HEK293 (cell line): ENCODE data around the gene ADAMTS12.

ENCODE experiments used
- TF ChIP-seq, protein P1 (sequence below): fragments of 450-650 bp; formaldehyde crosslinking; optimal IDR thresholded peaks from 2 replicates; pipeline ENCODE3; 2016; ENCODE audit warnings: missing biosample characterization, mild to moderate bottlenecking, missing genetic modification characterization
- TF ChIP-seq, protein P2 (sequence below): fragments of 450-650 bp; formaldehyde crosslinking; IDR thresholded peaks from 2 replicates; pipeline ENCODE4 v1.5.1; 2016; ENCODE audit warnings: missing biosample characterization, missing genetic modification characterization
- TF ChIP-seq, protein P3 (sequence below): fragments of 450-650 bp; formaldehyde crosslinking; IDR thresholded peaks from 2 replicates; pipeline ENCODE4 v1.5.1; 2016; ENCODE audit warnings: missing biosample characterization, missing genetic modification characterization, low read depth

DNA sequence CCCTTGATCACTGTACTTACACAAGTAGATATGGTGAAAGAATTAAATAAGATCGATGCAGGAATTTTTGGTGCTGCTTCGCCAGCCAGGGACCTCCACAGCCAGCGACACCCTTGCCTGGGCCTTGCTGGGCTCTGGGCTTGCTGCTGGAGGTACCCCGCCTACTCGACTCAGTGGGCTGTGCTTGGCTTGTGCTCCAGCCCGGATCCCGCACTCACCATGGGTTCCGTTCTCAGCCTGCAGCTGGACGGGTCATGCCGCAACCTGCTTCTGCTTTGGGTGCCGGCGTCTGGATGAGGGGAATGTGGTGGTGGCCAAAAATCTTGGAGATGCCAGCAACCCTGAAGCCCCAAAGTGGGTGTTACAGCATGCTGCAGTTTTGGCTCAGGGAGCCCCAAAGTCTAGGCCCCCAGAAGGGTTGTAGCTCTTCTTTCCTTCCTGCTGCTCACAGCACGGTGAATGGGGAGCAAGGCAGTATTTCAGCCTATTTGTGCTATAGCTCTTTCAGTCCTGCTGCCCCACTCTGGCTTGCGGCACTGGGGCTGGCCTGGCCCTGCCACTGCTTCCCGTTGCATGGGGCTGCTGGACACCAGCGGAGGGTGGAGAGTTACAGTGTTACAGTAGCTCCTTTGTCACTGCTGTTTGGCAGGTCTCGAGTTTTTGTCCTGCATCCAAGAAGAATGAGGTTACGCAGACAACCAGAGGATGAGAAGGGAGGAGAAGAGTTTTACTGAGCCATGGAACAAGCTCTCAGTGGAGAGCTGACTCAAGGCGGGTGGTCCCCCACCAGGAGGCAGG, 403.0 kb downstream of the ADAMTS12 start:
- TF ChIP-seq, protein P1, sequence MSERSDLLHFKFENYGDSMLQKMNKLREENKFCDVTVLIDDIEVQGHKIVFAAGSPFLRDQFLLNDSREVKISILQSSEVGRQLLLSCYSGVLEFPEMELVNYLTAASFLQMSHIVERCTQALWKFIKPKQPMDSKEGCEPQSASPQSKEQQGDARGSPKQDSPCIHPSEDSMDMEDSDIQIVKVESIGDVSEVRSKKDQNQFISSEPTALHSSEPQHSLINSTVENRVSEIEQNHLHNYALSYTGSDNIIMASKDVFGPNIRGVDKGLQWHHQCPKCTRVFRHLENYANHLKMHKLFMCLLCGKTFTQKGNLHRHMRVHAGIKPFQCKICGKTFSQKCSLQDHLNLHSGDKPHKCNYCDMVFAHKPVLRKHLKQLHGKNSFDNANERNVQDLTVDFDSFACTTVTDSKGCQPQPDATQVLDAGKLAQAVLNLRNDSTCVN (tag by site-specific recombination): no peak
- TF ChIP-seq, protein P2, sequence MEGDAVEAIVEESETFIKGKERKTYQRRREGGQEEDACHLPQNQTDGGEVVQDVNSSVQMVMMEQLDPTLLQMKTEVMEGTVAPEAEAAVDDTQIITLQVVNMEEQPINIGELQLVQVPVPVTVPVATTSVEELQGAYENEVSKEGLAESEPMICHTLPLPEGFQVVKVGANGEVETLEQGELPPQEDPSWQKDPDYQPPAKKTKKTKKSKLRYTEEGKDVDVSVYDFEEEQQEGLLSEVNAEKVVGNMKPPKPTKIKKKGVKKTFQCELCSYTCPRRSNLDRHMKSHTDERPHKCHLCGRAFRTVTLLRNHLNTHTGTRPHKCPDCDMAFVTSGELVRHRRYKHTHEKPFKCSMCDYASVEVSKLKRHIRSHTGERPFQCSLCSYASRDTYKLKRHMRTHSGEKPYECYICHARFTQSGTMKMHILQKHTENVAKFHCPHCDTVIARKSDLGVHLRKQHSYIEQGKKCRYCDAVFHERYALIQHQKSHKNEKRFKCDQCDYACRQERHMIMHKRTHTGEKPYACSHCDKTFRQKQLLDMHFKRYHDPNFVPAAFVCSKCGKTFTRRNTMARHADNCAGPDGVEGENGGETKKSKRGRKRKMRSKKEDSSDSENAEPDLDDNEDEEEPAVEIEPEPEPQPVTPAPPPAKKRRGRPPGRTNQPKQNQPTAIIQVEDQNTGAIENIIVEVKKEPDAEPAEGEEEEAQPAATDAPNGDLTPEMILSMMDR (tag by site-specific recombination): no peak
- TF ChIP-seq, protein P3, sequence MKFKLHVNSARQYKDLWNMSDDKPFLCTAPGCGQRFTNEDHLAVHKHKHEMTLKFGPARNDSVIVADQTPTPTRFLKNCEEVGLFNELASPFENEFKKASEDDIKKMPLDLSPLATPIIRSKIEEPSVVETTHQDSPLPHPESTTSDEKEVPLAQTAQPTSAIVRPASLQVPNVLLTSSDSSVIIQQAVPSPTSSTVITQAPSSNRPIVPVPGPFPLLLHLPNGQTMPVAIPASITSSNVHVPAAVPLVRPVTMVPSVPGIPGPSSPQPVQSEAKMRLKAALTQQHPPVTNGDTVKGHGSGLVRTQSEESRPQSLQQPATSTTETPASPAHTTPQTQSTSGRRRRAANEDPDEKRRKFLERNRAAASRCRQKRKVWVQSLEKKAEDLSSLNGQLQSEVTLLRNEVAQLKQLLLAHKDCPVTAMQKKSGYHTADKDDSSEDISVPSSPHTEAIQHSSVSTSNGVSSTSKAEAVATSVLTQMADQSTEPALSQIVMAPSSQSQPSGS (tag by site-specific recombination): no peak
